NCI-H2227 treated with DMSO at 0.1 percent for 48 hours (cell line): ENCODE results near the gene HTRA3.

Source experiments
- DNase-seq: peaks from one replicate; lab custom pipeline; 2025; lab: John Stamatoyannopoulos, UW

Gene HTRA3

GRCh38 chr4:8311101-8312068 is 41.8 kb downstream of the HTRA3 start:
- DNase-seq = no peak

DNA sequence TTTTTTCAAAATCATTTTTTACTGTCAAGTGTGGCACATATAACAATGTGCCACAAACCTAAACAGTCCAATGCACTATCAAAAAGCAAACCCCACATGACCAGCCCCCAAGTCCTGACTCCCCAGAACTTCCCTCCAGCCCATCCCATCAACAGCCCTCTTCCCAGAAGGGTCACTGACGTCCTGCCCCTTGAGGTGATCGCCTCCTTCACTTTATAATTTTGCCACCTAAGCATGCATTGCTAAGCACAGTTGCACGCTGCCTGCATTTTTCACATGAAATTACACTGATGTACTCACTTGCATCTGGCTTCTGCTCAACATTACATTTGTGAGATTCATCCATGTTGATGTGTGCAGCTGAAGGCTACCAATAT is 42.5 kb downstream of the HTRA3 start:
- no peak for DNase-seq

- DNase-seq = no peak
Measured at GRCh38 chr4:8312976-8313375, 43.4 kb downstream of the HTRA3 start.

DNA sequence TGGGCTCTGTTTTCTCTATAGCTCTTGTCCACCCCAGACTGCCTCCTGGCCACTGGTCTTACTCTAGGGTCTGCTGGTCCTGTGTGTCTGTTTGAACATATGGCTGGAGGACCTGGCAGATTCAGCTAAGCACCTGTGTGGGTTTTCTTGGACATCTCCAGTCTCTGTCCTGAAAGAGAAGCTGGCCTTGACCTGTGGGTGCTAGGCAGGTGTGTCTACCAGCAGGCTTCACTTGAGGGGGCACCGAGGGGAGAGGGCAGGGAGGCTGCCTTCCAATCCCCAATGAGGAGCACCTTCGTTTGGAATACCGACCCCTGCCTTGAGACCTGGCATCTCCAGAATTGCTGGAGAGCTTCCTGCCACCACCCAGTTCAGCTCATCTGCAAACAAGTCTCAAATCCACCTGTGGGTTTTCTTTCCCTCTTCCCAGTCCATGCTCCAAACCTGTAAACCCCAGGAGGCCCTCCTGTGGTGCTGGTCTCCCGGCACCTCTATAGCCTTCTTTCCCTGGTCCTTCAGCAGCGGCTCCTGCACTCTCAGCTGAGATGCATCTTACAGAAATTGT is 45.2 kb downstream of the HTRA3 start:
- no peak for DNase-seq

DNA sequence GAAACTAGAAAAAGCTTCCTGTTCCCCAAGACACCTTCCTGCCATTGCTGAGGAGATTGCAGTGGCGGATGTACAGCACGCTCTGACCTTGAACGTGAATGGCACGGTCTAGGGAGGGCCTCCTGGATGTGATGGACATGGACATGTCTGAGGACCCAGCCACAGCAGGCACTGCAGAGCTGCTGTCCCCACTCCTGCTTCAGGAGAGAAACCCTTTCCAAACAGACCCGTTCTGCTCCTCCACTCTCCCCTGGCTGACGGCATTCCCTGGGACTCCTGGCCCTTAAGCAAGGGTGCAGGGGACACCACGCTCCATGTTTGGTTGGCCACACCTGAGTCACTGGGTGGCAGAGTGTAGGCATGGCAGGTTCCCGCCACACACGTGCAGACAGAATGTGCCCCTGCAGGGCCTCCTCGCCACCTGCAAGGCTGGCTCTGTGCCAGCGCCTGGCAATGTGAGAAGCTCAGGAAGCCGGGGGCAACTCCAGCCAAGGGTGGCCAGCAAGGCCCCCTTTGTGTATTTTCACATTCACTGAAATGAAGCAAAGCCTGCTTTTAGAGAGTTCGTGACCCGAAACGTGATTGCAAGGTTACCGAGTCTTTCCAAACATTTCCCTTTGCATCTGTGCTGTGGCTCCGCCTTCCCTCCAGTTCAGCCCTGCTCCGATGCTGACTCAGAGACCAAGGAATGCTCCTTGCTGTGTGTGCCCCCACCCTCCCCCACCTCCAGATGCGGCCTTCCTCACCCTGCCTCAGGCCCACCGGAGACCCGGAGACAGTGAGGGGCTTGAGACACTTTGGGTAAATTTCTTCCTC is 46.1 kb downstream of the HTRA3 start:
- DNase-seq = no peak

DNA sequence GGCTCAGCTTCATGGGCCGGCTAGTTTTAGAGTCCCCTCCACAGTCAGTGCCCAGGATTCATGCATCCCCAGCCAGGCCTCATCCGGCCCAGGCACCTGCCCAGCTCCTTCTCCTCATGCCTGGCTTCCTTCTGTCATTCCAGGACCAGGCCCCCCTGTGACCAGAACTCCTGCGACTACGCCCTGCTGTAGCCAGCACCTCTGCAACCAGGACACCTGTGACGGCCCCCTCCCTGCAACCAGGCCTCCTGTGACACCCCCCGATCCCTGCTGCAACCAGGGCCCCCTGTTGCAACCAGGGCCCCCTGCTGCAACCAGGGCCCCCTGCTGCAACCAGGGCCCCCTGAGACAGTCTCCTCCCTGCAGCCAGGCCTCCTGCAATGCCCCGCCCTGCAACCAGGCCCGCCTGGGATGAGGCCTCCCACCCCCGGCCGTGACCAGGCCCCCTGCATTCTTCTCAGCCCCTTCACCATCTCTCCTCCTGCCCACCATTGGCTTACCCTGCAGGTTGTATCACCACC is 46.8 kb downstream of the HTRA3 start:
- DNase-seq = no peak

DNA sequence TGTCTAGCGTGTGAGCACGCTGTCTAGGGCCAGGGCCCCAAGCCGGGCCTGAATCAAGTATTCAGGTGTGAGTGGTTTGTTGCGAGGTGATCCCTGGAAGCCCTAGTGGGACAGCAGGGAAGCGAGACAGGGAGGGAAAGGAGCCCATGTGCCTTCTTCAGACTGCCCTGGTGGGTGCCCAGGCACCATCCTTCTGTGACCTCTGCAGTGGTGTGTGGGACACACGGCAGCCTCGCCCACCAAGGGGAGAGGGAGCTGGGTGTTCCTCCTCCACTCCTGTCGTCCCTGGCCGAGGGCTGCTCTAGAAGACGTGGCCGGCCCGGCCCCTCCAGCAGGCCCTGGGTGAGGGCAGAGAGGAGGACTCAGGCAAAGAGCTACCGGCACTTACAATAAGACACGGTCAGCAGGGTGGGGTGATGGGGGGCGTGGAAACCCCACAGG is 47.4 kb downstream of the HTRA3 start:
- no peak for DNase-seq

GRCh38 chr4:8317474-8317873 is 47.9 kb downstream of the HTRA3 start:
- no peak for DNase-seq

DNA sequence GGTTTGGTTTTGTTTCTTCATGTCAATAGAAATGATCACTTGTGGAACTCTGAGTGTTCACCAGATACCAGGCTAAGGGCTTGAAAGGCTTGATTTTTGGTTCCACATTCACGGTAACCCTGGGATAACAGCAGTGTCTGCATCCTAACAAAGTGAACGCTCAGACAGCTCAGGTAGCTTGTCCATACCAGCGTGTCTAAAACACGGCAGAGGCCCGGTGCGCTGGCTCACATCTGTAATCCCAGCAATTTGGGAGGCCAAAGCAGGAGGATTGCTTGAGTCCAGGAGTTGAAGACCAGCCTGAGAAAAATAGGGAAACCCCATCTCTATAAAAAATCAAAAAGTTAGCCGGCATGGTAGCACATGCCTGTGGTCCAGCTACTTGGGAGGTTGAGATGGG is 49.0 kb downstream of the HTRA3 start:
- no peak for DNase-seq

GRCh38 chr4:8319061-8319460 is 49.5 kb downstream of the HTRA3 start:
- no peak for DNase-seq

DNA sequence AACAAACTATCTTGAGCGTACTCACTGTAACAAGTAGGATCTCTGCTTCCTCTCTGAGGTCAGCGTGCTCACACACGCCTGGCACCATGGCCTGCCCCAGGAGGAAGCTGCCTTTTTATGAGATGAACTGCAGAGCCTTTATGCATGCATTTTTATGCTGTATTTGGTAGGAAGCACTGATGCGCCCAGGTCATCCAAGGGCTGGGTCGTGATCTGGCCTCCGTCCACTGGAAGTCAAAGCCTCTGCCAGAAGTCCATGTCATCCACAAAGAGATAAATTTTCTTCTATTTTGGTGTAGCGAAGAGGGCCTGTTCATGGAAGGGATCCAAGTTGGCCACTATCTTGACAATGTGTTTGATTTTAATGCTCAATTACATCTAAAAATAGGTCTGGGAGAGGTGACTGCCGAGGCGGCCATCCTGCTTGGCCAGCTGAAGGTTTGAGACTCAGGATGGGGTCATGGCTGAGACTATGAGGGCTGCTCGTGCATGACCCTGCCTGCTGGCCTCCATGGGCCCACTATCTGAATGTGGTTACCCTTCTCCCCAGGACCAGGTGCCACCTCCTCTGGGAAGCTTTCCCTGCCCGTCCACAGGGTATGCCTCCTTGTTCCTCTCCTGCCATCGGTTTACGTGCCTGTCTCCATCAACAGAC is 50.3 kb downstream of the HTRA3 start:
- DNase-seq = no peak

GRCh38 chr4:8320386-8320750 is 50.8 kb downstream of the HTRA3 start:
- DNase-seq = no peak

- DNase-seq = no peak
Measured at GRCh38 chr4:8321220-8321619, 51.7 kb downstream of the HTRA3 start.

DNA sequence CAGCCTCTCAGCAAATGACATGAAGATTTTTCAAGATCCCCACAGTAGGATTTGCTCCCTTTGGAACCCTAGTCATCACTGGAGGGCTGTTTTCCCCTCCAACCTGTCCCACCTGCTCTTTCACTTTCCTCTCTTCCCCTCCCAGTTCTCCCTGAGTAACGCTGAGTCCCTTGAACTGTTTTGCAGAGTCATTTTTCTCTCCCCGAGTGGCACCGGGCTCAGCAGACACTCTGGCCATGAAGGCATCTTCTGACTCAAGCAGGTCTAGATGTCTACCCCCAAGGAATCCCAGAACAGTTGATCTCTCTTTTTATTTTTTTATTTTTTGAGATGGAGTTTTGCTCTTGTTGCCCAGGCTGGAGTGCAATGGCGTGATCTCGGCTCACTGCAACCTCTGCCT is 52.2 kb downstream of the HTRA3 start:
- no peak for DNase-seq

GRCh38 chr4:8322794-8323704 is 53.5 kb downstream of the HTRA3 start:
- no peak for DNase-seq

DNA sequence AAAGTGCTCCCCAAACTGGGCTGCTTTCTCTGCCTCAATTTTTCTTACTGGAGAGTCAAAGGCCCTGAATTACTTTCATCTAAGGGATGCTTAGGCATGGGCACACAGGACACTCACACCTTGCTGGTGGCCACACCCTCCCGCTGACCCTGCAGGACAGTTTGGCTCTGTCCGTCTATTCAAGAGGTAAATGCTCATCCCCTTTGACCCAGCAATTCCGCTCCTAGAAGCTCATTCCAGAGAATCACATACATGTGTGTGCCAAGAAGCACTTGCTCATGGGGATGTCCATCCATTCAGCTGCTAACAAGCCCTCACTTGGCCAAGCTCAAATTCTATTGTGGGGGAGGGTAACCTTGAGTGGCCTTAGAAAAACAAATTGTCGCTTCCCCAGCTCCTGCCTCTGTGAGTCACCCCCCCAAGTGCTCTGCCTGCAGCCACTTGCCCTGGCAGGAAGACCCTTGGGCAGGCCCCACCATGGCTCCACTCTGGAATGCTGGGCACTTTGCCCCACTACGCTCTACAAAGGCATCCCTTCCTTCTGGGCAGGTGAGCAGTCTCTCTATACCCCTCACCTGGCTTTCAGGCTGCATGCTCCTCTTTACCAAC is 54.5 kb downstream of the HTRA3 start:
- no peak for DNase-seq

- no peak for DNase-seq
Measured at GRCh38 chr4:8324640-8325239, 55.2 kb downstream of the HTRA3 start.

DNA sequence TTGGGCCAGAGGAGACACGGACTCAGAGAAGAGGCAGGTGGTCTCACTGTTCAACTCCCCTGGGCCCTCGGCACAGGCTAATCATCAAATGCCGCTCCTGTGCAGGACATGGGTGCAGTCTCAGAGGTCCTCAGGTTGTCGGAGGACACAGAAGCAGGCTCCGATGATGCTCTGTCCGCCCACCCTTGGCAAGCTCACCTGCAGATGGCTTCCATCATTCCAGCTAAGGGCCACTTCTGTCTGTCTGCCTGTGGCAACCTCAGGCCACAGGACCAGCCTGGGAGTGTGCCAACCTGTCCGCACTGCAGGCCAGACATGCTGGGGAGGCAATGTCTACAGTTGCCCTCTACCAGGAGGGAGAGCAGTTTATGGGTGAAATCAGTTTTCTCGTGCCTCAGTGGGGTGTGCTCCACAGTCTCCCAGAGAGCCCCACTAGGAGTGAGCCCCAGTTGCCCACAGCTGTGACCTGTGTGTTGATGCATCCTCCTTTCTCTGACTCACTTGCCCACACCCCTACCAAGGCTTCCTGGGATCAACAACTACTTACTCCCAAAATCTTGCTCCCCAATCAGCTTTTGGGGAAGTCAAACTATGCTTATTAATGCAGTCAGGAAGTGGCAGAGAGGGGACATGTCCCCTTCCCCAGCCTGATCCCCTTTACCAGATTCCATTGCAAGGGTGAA is 55.9 kb downstream of the HTRA3 start:
- no peak for DNase-seq

- no peak for DNase-seq
Measured at GRCh38 chr4:8326206-8326605, 56.7 kb downstream of the HTRA3 start.
